Cardiac fibroblast (primary cell): ENCODE data around the gene PRKG1.

Experiments used
- DNase-seq, 2 donors: peaks; one replicate each; pipeline versions ENCODE4 v3.0.0 to v3.0.0-alpha.2; 2010; ENCODE audit warnings: low read depth in 2 of 2
- H3K4me3 ChIP-seq, 2 donors: replicated peaks in 1 of 2; 1 replicate in 1 of 2; 2 replicates in 1 of 2; pipeline ENCODE4 v1.5.1; 2011; ENCODE audit warnings: low read depth in 2 of 2, low read length in 2 of 2, mild to moderate bottlenecking in 2 of 2, moderate library complexity in 1 of 2
- TF ChIP-seq, protein P1 (sequence below): IDR thresholded peaks from one replicate; pipeline ENCODE4 v1.5.1; 2011; ENCODE audit warnings: low read depth, mild to moderate bottlenecking, low read length, inconsistent platforms

PRKG1 gene

DNA sequence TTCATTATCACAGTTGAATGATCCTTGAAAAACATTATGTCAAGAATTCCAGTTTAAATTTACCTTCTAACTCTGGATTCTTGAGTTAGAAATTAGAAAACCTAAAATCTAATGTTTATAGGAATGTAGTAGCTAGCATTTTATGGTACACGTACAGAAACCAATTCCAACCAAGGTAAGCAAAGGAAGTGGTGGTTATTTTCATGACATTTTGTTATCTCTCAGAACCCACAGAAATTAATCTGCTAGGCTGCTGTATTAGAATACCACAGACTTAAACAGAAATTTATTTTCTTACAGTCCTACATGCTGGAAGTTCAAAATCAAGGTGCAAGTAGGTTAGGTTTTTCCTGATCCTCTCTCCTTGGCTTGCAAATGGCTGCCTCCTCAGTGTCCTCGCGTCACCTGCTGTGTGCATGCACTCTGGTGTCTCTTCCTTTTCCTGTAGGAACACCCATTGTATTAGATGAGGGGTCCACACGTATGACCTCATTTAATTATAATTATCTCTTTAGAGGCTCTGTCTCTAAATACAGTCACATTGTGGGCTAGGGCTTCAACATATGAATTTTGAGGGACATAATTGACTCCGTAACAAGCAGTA, 633.6 kb downstream of the PRKG1 start:
- H3K4me3 ChIP-seq = no peak overlapping the region
- TF ChIP-seq, protein P1, sequence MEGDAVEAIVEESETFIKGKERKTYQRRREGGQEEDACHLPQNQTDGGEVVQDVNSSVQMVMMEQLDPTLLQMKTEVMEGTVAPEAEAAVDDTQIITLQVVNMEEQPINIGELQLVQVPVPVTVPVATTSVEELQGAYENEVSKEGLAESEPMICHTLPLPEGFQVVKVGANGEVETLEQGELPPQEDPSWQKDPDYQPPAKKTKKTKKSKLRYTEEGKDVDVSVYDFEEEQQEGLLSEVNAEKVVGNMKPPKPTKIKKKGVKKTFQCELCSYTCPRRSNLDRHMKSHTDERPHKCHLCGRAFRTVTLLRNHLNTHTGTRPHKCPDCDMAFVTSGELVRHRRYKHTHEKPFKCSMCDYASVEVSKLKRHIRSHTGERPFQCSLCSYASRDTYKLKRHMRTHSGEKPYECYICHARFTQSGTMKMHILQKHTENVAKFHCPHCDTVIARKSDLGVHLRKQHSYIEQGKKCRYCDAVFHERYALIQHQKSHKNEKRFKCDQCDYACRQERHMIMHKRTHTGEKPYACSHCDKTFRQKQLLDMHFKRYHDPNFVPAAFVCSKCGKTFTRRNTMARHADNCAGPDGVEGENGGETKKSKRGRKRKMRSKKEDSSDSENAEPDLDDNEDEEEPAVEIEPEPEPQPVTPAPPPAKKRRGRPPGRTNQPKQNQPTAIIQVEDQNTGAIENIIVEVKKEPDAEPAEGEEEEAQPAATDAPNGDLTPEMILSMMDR = no peak
- DNase-seq = no peak

DNA sequence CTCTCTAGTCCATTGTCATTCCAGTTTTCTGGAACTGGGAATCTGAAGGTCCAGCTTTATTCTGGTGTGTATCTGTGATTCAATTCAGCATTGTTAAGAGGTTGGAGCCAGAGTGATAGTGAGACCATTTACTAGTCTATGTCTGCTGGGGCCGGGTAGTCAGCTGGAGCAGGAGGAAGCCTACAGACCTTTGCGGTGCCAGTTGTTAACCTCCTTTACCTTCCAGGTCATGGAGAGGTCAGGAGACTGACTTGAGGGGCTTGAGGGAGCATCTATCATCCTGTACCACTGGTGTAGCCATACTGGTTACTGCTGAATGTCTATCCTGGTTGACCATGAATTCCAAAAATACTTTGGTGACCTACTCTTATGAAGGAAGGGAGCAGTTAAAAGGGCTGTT, 634.3 kb downstream of the PRKG1 start:
- TF ChIP-seq, protein P1 = no peak
- no peak for DNase-seq
- no peak overlapping the region for H3K4me3 ChIP-seq

DNA sequence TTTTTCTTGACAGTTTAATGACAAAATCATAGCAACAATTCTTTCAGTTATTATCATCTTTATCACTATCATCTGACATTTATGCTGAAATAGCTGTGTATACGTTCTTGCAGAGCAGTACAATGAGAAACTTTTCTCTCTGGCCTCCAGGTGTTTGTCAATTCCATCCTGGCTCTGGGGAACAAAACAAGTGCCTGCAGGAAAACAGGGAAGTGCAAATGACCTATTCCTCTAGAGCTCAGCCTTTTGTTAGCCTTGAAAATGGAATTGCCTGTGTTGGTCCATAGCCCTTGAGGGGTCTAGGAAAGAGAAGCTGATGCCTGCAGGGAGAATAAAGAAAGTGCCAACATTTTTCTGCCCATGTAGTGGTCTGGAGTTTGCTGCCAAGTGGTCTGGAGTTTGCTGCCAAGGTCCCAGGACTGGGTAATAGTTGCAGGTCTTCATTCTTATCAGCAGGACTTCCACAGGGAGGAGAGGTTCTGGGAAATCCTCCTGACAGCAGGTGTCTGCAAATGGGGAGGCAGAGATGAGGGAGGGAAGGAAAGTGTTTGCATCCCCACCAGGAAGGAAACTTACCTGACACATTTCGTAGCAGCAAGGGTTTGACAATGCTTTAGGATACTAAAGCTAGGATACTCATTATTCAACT, 635.2 kb downstream of the PRKG1 start:
- TF ChIP-seq, protein P1 = no peak
- DNase-seq = no peak
- no peak overlapping the region for H3K4me3 ChIP-seq

DNA sequence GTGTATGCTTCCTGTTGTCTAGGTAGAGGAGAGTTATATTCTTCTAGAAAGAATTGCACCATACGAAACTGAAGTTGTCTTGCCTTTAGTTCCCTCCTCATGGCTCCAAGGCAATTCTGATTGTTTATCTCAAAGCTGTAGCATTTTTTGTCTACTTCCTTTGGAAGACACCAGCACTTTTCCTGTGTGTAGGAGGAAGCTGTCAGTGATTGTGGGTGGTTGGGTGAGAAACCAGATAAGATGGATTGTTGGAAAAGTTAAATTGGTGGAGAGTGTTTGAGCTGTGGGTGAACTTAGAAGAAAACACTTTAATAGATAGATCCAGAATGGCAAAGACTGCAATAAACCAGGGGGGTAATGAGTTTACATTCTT, 637.2 kb downstream of the PRKG1 start:
- peak in 1 of 2 donors; percentile 49 for DNase-seq
- no peak overlapping the region for H3K4me3 ChIP-seq
- TF ChIP-seq, protein P1 = no peak

DNA sequence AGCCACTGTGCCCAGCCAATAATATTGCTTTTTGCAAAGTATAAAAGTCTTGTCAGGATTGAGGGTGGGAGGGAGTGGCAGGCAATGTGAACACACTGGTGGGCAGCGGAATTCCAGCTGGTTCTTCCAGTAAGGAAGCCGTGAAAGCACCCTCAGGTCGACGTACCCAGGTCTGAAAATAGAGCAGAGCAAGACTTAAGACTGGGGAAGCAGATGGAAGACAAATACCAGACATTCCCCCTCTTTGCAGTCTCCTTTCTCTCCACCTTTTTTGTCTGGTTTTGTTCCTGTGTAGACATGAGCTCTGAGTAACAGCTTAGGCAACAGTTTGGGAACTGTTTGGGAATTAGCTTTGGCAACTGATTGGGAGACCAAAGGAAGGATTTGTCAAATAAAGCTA, 642.7 kb downstream of the PRKG1 start:
- peak in 1 of 2 donors; percentile 23 for DNase-seq
- no peak overlapping the region for H3K4me3 ChIP-seq
- TF ChIP-seq, protein P1 = no peak

DNA sequence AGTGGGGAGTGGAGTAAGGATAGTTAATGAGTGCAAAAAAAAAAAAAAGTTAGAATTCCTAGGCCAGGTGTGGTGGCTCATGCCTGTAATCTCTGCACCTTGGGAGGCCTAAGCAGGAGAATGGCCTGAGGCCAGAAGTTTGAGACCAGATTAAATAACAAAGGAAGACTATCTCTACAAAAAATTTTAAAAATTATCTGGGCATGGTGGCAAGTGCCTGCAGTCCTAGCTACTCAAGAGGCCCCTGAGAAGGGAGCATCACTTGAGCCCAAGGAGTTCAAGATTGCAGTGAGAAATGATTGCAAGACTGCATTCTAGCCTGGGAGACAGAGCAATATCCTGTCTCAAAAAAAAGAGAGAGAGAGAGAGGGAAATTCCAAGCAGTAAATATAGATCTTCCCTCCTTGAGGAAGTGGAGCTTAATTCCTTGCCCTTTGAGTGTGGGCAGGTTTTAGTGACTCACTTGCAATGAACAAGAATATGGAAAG, 644.6 kb downstream of the PRKG1 start:
- TF ChIP-seq, protein P1 = no peak
- DNase-seq = peak; percentile 59 to 64
- H3K4me3 ChIP-seq = no peak overlapping the region
